GM19023 (cell line): ENCODE measurements around the gene PAK5.

Experiments used
- ATAC-seq: cut with Tn5 transposase; IDR thresholded peaks from one replicate; pipeline ENCODE4 v1.9.1; 2021; ENCODE audit warnings: mild to moderate bottlenecking, moderate library complexity; ENCODE audit not compliant: unreplicated experiment

The PAK5 gene

DNA sequence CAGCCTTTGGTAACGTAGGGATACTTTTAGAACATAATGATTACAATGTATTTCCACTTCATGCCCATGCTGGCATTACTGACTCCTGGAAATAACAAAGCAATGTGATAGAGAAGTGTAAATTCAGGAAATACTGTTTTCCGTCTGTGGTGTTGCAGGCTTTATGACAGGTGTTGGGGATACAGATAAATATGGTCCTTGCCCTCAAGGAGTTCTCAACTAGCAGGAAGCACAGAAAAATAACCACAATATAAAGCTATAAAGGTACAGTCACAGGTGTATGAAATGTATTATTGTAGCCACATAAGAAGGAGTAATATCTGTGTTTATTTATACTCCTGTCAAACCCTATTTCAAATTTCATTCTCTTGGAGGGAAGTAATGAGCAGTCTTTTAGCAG, 337.4 kb downstream of the PAK5 start:
- no peak for ATAC-seq

DNA sequence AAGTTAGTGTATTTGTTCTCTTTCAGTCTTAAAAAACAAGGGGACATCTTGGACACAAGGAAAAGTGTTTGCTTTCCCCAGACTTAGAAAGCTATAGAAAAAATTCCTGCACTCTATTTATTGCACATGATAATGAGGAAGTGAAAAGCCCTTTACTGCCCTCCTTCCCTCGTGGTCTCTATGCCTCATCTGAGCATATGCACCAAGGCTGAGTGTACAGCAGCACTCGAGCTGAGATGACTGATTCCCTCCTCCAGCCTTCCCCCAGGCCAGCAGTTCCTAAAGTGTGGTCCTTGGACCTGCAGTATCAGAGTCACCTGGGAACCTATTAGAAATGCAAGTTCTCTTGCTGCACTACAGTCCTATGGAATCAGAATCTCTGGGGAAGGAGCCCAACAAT, 338.8 kb downstream of the PAK5 start:
- no peak for ATAC-seq

DNA sequence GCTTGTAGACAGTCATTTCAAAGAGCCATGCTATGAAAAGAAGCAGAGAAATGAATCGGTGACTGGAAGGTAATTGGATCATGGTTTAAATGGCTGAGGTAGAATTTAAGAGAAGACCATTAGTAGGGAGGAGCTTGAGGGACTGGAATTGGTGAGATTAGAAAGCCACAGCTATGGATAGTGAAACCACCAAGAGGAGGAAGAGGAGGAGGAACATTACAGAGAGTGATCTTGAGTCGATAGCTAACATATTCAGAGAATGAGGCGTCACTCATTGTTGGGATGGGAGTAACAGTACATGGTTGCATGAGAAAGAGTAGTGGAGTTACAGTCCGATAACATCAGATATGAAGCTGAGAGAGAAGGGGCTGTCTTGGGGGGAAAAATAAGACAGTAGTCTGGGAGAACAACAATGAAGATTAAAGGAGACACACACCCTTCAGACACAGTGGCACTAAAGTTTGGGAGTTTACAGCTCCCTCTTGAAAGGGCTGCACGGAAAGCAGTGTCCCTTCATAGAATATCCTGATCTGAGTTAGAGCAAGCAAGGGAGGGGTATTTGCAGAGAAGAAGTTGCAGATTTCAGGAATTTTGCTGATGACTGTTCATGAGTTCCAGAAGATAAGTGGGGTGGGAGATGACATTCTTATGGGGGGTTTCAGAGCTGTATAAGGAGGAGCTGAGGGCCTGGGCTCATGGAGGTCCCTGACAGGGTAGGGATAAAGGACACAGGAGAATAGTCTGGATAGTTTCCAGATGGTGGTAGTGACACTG, 339.6 kb downstream of the PAK5 start:
- no peak for ATAC-seq

DNA sequence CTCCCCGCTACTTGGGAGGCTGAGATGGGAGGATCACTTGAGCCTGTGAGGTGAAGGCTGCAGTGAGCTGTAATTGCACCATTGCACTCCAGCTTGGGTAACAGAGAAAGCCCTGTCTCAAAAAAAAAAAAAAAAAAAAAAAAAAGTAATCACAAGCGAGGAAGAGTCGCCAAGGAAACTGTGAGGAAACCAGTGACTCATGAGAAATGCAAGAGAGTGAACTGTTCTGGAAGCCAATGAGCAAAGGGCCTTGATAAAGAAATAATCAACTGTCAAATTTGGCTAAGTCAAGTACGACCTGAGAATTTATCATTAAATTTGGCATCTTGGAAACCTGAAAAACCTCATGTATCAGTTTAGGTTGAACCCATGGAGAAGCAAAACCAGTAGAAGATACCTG, 340.6 kb downstream of the PAK5 start:
- ATAC-seq = no peak

DNA sequence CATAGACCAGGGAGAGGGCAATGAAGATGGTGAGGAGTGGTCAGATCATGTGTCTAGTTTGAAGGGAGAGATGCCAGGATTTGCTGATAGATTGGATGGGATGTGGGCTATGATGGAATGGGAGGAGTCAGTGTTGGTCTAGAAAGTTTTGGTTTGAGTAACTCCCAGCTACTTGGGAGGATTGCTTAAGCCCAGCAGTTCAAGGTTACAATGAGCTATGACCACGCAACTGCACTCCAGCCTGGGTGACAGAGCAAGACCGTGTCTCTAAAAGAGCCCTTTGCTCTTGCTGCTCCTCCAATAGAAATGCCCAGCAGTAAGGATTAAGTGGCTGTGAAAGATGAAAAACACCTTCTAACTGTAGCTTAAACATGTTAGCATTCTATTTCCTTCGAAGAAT, 342.7 kb downstream of the PAK5 start:
- ATAC-seq = no peak

DNA sequence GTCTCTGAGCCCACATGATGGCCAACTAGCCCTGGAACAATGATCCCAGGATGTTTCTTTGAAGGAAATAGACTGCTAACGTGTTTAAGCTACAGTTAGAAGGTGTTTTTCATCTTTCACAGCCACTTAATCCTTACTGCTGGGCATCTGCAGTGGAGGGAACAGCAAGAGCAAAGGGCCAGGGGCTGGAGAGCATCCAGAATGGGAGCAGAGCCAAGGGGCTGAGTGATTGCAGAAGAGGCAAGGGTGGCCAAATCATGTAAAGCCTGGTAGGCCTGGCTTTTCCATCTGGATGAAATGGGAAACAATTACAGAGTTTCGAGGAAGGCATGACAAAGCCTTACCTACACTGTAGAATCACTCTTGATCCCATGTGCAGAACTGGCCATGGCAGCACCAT, 343.2 kb downstream of the PAK5 start:
- ATAC-seq = no peak

DNA sequence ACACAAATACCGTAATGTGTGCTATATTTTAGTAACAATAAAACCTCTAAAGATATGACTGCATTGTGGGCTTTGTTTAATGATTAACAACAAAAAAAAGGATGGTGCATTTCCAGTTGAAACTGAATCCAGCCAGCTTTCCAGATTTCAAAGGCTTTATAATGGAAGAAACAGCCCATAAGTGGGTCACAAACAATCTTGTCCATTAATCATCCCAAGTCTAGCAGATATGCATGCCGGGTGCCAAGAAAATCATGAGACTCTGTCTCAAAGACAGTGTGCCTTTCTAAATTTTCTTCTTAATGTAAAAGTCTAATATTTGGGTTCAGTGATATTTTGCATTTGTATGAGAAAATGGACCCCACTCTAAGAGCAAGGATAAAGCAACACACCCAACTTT, 345.1 kb downstream of the PAK5 start:
- ATAC-seq = no peak

DNA sequence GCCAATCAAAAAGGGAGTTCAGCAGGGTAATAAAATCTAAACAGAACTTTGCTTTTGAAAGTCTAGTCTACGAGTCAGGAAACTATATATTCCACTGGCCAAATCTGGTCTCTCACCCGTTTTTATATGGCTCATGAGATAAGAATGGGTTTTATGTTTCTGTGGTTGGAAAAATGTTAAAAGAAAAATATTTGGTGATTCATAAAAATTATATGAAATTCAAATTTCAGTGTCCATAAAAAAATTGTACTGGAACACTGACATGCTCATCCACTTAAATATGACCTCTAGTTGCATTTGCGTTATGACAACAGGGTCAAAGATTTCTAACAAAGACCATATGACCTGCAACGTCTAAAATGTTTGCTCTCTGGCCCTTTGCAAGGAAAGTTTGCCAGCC, 346.8 kb downstream of the PAK5 start:
- no peak for ATAC-seq

DNA sequence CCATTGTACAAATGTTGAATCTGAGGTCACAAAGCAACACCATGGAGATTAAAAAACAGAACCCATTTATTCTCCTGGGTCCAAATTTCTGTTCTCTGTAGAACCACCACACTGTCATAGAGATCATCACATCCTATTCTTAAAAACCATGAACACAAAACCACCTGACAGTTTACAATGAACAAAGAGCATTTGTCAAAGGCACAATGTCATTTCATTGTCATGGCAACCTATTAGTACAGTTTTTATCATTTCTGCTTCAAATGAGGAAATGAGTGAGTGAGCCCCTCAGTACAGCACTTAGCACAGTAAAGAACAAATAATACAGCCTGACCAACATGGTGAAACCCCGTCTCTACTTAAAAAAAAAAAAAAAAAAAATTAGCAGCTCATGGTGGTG, 347.6 kb downstream of the PAK5 start:
- no peak for ATAC-seq

DNA sequence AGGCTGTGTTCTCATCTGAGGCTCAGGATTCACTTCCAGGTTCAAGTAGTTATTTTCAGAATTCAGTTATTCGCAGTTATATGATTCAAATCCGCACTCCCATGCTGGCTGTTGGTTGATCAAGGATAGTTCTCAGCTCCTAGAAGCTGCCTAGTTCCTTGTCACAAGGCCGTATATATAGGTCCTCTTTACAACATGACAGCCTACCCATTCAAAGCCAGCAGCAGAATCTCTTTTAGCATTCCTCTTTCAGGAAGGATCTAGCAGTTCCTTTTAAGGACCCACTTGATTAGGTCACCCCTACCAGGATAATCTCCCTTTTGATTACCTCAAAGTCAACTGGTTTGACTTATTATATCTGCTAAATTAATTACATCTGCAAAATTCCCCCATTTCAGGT, 348.2 kb downstream of the PAK5 start:
- no peak for ATAC-seq

DNA sequence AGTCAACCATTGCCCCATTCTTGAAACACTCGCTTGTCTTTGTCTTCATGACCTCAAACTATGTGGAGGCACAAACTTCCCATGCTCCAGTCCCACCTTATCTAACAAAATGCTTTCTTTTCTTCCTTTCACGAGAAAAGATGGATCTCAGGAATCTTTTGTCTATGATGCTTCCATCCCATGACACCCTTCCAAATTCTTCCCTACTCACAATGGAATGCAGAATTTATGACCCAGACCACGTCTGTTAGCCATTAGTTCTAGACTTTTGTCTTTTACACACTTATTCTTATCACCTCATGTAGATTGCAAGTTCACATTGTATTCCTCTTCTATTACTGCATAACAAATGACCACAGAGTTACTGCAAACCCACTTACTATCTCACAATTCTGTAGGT, 348.7 kb downstream of the PAK5 start:
- no peak for ATAC-seq

DNA sequence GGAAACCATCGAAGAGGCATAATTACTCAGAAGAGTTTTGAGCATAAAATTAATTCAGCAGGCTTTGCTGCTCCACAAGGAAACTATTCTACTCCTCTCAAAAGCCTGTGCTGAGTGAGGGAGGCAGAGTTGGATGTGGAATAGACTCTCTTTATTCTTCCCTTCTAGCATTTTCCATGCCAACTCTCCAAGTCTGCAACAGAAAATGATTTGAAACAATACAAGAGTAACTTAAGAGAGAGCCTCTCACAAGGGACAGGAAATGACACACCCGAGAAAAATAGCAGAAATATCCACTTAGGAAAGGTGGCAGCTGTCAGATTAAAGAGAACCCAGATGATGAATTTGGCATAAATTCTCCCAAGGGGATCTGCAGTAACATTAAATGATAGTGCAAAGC, 350.8 kb downstream of the PAK5 start:
- no peak for ATAC-seq
